SIG-M5 treated with dmso at 0.1 percent for 504 hours (cell line): Measurements from ENCODE around the gene MED29.

Experiments used
- DNase-seq: peaks from one replicate; lab custom pipeline; 2025; ENCODE audit not compliant: unreplicated experiment; lab: John Stamatoyannopoulos, UW

MED29 gene

GRCh38 chr19:39410017-39410830, 19.0 kb downstream of the MED29 start:
- DNase-seq = peak; percentile 95

DNA sequence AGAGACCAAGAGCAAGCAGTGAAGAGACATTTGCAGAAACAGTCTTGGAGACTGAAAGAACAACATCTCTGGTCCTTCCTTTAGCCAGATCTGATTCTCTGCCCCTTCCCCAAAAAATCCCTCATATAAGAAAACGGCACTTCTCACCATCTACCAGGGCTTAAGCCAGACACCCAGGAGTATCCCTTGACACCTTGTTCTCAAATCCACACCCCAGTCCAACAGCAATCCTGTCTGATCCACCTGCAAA, 19.6 kb downstream of the MED29 start:
- no peak for DNase-seq

DNA sequence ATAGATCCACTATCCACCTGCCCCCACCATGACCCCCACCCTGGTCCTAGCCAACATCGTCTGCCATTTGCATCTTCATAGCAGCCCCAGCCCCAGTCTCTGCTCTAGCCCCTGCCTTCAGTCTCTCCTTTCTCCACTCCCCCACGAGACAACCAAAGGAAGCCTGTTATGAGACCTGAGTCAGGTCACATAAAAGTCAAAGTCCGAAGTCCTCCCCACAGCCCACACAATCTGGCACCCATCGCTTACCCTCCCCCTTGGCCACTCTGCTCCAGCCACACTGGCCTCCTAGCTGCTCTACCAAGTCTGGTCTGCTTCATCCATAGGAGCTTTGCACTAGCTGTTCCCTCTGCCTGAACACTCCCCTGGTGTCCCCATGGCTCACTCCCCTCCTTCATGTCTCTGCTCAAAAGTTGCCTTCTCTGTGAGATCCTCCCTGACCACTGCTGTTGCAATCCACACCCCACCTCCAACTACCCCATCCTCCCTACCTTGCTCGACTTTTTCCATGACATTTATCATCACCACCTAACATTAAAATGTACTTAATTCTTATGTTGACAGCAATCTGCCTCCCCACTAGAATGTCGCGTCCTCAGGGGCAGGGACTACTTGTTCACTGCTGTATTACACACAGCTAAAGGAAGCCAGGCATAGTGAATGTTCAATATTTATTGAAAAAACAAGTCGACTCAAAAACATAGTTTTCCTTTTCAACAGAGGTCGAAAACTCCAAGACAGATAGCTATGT, 20.1 kb downstream of the MED29 start:
- DNase-seq = peak; percentile 61

- DNase-seq = peak; percentile 87
Observed at GRCh38 chr19:39411832-39412099, 20.6 kb downstream of the MED29 start.

- peak; percentile 98 for DNase-seq
Observed at GRCh38 chr19:39412100-39412866, 21.1 kb downstream of the MED29 start, which contains the start of gene PLEKHG2. TSS of gene PLEKHG2 (plus strand) at chr19:39412669. CDS start at chr19:39414087, 1,418 bp downstream.

- DNase-seq = no peak
Observed at GRCh38 chr19:39412867-39413271, 21.7 kb downstream of the MED29 start.

- no peak for DNase-seq
Observed at GRCh38 chr19:39413272-39413910, 22.2 kb downstream of the MED29 start.

DNA sequence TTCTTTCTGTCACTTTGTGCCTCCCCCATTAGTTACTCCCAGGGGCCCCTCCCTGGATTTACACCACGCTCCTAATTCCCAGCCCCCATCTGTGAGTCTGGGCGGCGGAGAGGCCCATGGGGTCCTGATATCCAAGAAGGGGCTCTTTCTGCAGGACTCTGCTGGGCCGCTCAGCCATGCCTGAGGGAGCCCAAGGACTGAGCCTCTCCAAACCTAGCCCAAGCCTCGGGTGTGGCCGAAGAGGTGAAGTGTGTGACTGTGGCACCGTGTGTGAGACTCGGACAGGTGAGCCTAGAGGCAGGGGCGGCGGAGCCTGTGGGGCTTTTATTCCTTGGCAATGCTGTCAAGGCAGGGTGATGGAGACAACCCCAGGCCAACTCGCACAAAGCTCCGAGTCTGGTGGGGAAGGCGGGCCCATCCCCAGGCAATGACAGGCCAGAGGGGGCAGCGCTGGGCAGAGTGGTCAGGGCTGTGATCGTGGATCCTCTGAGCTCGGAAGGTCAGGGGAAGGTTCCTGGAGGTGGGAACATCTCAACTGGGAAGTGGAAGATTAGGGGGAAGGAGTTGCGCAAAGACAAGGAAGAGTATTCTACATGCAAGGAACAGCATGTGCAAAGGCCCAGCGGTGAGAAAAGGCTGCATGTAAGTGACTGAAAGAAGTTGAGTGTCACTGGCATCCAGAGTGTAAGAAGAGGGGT, 22.9 kb downstream of the MED29 start:
- no peak for DNase-seq

DNA sequence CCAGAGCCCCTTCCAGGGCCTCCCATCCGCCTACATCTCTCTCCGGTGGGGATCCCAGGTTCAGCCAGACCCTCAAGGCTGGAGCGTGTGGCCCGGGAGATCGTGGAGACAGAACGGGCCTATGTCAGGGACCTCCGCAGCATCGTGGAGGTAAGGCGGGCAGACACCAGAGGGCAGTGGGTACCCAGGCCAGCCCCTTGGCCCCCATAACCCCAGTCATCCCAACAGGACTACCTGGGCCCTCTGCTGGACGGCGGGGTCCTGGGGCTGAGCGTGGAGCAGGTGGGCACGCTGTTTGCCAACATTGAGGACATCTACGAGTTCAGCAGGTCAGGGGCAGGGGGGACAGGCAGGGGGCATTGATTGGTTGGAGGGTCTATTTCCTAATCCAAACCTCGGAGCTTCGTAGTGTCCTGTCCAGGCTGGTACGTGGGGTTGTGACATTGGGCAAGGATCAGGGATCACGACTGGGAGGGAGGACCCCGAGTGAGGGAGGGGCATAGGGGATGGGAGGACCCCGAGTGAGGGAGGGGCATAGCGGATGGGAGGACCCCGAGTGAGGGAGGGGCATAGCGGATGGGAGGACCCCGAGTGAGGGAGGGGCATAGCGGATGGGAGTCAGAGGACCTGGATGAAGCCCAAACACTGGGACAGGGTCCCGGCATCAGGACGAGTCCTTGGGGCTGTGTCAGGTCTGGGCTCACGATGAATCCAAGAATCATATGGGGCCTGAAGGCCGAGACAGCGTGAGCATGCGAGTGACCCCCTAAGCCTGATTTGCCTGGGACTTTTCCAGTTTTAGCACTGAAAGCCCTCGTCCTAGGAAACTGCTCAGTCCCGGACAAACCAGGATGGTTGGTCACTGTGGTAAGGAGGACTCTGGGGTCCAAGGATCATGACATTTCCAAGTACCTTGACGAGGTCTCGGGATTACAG, 24.2 kb downstream of the MED29 start:
- DNase-seq = no peak

GRCh38 chr19:39416152-39417120, 25.3 kb downstream of the MED29 start:
- no peak for DNase-seq

DNA sequence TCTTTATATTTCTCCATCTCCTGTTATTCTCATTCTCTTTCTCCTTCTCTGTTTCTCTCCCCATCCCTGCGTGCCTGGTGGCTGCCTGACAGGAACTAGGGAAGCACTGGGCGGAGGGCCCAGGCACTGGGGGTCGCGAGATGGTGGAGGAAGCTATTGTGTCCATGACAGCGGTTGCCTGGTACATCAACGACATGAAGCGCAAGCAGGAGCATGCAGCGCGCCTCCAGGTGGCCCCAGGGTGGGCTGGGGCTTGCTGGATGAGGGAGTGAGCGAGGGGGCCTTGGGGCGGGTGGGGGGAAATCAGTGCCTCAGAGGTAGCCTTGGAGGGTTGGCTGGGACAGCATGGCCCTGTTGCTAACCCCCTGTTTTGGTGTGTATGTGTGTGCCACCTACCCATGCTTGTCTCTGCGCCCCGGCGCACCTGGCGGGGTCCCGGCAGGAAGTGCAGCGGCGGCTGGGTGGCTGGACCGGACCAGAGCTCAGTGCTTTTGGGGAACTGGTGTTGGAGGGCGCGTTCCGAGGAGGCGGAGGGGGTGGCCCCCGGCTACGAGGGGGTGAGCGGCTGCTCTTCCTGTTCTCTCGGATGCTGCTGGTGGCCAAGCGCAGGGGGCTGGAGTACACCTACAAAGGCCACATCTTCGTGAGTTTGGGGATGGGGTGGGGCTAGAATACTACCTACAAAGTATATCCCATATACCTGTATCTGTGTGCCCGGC, 26.4 kb downstream of the MED29 start:
- no peak for DNase-seq

GRCh38 chr19:39419003-39419402, 27.8 kb downstream of the MED29 start:
- no peak for DNase-seq

DNA sequence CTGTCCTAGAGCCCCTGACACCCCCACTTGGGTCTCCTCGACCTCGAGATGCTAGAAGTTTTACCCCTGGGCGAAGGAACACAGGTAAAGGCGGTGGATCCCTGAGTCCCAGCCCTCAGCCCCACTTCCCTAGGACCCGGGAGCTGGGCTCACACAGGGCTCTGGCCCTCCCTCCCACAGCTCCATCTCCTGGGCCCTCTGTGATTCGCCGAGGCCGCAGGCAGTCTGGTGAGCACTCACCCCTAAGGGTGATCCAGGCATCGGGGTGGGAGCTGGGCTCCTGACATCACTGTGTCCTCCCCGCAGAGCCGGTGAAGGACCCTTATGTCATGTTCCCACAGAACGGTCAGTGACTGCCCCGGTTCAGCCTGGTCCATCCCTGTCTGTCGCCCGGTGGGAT, 29.6 kb downstream of the MED29 start:
- no peak for DNase-seq

- no peak for DNase-seq
Observed at GRCh38 chr19:39422020-39422419, 30.8 kb downstream of the MED29 start.

DNA sequence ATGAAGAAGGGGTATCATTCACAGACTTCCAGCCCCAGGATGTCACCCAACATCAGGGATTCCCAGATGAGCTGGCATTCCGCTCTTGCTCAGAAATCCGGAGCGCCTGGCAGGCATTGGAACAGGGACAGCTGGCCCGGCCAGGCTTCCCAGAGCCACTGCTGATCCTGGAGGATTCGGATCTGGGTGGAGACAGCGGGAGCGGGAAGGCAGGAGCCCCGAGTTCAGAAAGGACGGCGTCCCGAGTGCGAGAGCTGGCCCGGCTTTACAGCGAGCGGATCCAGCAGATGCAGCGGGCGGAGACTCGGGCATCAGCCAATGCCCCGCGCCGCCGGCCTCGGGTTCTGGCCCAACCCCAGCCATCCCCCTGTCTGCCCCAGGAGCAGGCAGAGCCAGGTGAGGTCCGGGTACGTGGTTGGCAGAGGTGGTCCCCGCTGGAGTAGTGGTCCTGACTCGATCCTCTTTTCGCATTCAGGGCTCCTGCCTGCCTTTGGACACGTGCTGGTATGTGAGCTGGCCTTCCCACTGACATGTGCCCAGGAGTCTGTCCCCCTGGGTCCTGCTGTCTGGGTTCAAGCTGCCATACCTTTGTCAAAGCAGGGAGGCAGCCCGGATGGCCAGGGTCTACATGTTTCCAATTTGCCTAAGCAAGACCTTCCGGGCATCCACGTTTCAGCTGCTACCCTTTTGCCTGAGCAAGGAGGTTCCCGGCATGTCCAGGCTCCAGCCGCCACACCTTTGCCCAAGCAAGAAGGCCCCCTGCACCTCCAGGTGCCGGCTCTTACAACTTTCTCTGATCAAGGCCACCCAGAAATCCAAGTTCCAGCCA, 32.3 kb downstream of the MED29 start:
- DNase-seq = no peak

DNA sequence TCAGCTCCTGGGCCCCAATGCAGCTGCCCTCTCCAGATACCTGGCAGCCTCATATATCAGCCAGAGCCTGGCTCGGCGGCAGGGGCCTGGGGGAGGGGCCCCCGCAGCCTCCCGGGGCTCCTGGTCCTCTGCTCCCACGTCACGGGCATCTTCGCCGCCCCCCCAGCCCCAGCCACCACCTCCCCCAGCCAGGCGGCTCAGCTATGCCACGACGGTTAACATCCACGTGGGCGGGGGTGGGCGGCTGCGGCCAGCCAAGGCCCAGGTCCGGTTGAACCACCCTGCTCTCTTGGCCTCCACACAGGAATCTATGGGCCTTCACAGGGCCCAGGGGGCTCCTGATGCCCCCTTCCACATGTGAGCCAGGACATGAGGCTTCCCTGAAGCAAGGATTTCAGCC, 33.8 kb downstream of the MED29 start:
- no peak for DNase-seq

- no peak for DNase-seq
Observed at GRCh38 chr19:39425744-39426143, 34.6 kb downstream of the MED29 start.
